ENCODE results near the gene MRE11.

DNA sequence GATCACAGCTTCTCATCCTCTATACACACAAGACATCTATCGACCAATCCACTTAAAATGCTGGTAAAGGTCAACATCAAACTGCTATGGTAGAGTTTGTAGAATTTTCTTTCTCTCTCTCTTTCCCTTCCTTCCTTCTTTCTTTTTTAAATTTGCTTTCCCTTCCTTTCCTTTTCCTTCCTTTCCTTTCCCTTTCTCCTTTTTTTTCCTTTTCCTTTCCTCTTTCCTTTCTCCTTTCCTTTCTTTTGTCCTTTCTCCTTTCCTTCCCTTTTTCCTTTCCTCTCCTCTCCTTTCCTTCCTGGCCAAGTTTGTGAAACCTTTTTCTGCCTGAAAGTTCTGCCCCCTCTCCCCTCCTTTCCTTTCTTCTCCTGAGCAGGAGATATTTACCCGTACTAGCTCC lies 21.8 kb upstream of the MRE11 start:
- TF ChIP-seq POLR2A (IDR thresholded peaks at IDR 0.05), result no peak
- TF ChIP-seq, protein P1, sequence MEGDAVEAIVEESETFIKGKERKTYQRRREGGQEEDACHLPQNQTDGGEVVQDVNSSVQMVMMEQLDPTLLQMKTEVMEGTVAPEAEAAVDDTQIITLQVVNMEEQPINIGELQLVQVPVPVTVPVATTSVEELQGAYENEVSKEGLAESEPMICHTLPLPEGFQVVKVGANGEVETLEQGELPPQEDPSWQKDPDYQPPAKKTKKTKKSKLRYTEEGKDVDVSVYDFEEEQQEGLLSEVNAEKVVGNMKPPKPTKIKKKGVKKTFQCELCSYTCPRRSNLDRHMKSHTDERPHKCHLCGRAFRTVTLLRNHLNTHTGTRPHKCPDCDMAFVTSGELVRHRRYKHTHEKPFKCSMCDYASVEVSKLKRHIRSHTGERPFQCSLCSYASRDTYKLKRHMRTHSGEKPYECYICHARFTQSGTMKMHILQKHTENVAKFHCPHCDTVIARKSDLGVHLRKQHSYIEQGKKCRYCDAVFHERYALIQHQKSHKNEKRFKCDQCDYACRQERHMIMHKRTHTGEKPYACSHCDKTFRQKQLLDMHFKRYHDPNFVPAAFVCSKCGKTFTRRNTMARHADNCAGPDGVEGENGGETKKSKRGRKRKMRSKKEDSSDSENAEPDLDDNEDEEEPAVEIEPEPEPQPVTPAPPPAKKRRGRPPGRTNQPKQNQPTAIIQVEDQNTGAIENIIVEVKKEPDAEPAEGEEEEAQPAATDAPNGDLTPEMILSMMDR (IDR thresholded peaks at IDR 0.05), result no peak
- no peak for TF ChIP-seq POLR2AphosphoS5 (IDR thresholded peaks at IDR 0.05)

All from upper lobe of left lung (tissue), 4 donors.